GM19455 (cell line): ENCODE data around the gene GALP.
A peak's percentile ranks its signal among the peaks of the same experiment; 100 is the strongest.
"Not testable (repeated sequence)": the region's sequence is repeated elsewhere in the genome, so short reads cannot be mapped to it uniquely, and the experiment has no call there.

Experiments
- ATAC-seq: cut with Tn5 transposase; IDR thresholded peaks from one replicate; pipeline ENCODE4 v1.9.1; 2021; ENCODE audit not compliant: unreplicated experiment

Gene GALP

DNA sequence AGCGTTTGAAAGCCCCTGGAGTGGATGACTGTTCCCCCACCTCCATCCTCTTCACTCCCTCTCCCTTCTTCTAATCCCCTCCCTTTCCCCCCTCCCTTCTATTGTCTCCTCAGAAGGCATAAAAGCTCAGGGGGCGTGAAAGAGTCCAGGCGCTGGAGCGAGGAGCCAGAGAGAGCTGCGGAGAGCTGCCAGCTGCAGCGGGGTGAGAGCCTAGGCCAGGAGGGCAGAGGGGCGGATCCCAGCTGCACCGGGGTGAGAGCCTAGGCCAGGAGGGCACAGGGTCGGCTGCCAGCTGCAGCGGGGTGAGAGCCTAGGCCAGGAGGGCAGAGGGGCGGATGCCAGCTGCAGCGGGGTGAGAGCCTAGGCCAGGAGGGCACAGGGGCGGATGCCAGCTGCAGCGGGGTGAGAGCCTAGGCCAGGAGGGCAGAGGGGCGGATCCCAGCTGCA, at the start of gene GALP:
Gene GALP, plus strand, starts transcription at position 148 of the 447 bp plus-strand sequence. CDS start 1,101 bp downstream, outside the sequence.
- ATAC-seq: not testable (repeated sequence)

GRCh38 chr19:56126983-56127780, 48.6 kb upstream of the GALP start:
- ATAC-seq: no peak

GRCh38 chr19:56130006-56130405, 45.8 kb upstream of the GALP start:
- no peak for ATAC-seq

- ATAC-seq: no peak
These were observed 44.2 kb upstream of the GALP start for GRCh38 chr19:56131651-56132050.

DNA sequence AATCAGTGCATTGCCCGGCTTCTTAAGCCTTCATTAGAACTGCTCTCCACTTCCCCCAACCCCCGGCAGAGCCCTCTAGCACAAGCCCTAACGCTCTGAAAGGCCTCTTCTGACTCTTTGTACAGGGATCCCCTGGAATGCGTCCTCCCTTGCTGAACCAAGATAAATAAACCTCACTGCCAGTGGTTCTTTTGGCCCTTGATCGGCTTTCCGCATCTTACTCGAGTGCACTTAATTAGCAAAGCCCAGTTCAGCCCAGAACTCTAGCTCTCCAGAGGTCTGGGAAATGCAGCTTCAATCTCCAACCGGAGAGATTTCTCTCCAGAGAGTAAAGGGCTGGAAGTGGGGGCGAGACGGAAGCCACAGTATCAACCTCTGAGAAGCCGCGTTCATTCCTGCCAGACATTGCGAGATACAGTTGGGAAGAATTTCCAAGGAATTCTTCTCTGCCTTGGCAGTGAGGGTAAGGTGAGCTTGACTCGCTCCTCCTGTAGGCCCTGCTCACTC, 43.4 kb upstream of the GALP start:
- ATAC-seq: no peak

DNA sequence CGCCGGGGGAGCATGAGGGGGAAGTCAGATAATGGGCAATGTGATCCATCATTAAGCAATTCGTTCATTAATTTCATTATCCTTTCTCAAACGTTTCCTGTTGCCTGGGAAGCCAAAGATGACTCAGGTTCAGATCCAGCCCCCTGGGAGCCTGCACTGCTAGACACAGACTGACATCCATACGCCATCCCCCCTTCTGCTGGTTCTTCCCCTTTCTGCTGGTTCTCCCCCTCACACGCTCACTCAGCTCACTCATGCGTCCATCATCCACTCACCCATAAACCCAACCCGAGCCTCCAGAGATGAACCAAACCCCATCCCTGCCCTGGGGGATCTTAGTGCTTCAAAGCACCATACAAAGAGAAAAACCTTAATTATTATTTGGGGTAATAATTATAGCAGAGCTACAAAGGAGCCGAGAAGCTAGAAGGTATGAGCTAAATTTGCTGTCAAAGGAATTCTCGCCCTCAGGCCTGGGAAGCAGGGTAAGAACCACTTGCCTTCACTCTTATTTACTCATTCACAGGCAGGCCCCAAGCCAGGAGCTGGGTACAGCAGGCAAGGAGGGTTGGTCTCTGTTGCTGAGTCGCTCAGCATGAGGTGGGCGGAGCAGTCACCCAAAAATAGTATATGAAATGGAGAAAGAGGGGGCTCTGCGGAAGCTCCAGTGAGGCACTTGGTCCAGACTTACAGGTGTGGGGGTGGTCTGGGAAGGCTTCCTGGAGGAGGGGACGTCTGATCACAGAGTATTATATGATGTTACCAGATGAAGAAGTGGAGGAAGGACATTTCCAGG, 41.8 kb upstream of the GALP start:
- ATAC-seq: no peak

DNA sequence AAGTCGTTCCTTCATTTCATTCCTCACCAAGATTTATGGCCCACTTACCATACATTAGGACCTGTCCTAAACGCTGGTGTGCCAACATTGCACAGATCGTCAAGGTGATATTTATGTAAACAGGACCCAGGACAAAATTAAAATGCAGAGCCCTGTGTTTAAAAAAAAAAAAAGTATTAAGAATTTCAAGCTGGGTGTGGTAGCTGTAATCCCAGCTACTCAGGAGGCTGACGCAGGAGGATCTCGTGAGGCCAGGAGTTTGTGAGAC, 41.2 kb upstream of the GALP start:
- no peak for ATAC-seq

DNA sequence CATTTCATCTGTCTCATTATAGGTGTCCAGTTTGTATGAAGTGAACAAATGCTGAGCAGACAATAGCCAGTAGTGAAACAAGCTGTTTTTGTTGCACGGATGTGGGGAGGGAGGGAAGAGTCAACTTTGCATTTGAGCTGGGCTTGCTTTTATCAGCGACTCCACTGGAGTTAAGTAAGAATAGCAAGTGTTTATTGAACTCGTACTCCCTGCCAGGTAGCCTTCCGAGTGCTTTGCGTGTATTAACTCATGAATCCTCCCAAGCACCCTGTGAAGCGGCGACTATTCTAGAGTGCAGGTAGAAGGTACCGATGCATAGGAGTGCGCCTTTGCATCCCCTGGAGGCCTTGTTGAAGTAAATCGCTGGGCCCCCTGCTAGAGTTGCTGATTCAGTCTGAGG, 39.4 kb upstream of the GALP start:
- no peak for ATAC-seq

DNA sequence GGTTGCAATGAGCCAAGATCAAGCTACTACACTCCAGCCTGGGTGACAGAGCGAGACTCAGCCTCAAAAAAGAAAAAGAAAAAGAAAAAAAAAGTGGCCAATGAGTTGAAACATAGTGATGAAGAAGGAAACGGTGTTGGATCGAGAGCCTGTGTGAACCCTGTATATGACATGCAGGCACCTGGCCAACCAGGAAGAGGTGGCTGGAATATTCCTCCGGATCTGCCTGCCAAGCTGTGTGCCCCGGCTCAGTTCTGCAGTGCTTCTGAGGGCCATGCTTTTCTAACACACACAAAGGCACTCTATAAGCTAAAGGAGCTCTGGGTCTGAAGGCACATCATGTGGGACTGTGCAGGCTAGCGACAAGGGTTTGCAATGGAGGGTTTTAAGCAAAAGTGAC, 38.4 kb upstream of the GALP start:
- no peak for ATAC-seq

DNA sequence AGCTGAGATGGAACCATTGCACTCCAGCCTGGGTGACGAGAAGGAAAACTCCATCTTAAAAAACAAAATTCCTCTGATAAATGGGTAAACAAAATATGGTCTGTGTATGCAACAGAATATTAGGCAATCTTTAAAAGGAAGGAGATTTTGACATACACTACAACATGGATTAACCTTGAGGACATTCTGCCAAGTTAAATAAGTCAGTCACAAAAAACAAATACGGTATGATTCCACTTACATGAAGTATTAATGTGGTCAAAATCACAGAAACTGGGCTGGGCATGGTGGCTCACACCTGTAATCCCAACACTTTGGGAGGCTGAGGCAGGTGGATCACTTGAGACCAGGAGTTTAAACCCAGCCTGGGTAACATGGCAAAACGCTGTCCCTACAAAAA, 37.7 kb upstream of the GALP start:
- no peak for ATAC-seq

DNA sequence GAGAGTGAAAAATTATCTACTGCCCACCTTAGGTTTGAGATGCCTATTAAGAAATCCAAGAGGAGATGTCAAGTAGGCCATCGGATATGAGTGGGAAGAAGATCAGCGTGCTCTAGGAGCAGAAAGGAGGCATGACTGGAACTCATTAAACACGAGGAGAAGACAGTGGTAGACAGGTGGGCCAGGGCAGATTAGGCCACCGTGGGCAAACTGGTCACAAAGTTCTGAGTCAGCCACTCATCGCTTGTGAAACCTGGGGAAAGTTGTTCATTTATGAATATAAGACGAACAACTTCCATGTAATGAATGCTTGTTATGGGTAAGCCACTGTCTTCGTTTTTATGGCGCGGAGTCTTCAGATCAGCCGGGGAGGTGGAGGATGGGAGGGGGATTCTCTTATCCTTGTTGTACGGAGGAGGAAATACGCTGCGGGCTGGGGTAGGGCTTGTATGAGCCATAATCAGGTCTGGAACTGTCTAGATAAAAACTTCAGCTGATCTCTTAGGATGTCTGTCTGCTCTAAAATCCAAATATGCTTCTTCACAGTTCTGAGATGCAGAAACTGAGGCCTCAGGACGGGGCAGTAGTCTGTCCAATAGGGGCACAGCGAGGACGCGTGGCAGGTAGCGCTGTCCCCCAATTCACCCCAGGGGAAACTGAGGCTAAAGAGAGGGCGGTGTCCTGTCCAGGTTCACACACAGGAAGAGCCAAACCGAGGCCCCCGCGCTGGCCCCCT, 35.8 kb upstream of the GALP start:
- no peak for ATAC-seq

- peak; percentile 90 for ATAC-seq
These were observed 35.0 kb upstream of the GALP start, which contains the start of gene ZNF444 for GRCh38 chr19:56140583-56141416. Gene ZNF444 (plus strand): TSS chr19:56141287. CDS start chr19:56146912, 5,625 bp downstream.

DNA sequence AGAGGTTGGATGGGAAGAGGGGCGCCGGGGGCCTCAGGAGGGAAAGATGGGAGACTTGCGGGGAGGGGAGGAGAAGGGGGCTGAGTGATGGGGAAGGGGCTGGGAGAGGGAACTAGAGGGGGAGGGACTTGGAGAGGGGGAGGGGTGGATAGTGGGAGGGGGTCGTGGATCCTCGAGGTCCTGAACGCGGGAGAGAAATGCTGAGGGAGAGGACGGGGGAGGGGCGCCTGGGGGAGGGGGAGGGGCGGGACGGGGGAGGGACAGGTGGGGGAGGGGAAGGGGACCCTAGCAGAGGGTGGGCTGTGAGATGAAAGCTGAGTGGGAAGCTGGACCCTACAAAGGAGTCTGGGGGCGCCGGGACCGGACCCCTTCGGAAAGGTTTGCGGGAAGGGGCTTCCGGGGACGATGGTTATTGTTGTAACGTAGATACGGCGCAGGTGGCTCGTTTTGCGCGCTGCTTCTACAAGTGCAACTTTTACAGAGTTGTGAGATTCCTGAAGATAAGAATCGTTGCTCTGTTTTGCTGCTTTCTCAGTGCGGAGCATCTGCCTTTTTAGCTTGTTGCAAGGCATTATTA, 34.3 kb upstream of the GALP start:
- ATAC-seq: no peak

DNA sequence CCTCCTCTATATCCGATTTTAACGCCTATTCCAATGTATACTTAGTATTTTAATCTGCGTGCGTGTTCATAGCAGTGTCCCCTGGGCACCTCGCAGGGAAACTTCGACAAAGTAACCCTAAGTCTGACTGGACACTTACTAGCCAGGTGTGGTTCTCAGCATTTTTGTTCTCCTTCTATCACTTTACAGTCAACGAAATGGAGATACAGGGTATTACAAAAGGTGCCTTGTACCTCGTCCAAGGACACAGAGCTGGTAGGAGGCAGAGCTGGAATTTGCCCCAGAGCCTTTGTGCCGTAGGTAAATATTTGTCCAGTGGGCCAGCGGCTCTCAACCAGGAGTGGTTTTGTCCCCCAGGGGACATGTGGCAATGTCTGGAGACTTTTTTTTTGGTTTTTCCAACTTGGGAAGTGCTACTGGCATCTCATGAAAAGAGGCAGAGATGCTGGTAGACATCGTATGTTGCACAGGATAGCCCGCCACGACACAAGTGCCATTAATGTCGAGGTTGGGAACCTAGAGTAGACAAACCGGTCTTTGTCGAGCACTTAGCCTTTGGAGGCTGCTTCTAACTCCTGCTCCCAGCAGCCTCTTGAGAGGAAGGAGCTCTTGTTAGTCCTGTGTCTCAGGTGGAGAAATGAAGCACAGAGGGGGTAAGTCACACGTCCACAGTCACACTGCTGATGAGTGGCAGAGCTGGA, 33.6 kb upstream of the GALP start:
- ATAC-seq: no peak

GRCh38 chr19:56142897-56143434, 32.8 kb upstream of the GALP start:
- ATAC-seq: no peak

DNA sequence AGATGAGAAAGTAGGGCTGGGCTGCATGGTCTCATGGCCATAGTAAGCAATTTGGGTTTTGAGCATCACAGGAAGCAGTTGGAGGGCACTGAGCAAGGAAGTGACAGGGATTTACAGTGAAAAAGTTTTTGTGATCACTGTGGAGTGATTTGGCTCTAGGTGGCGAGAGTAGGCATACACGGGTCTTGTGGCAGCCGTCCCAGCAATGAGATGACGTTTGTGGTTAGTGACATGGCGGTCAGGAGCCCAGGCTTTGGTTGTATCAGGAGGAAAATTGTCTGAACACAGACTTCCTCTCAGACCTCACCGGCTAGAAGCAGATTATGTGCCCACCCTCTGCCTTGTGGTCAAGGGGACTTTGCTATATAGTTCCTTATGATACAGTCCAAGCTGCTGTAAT, 31.4 kb upstream of the GALP start:
- no peak for ATAC-seq

- ATAC-seq: no peak
These were observed 31.0 kb upstream of the GALP start for GRCh38 chr19:56144831-56145230.

DNA sequence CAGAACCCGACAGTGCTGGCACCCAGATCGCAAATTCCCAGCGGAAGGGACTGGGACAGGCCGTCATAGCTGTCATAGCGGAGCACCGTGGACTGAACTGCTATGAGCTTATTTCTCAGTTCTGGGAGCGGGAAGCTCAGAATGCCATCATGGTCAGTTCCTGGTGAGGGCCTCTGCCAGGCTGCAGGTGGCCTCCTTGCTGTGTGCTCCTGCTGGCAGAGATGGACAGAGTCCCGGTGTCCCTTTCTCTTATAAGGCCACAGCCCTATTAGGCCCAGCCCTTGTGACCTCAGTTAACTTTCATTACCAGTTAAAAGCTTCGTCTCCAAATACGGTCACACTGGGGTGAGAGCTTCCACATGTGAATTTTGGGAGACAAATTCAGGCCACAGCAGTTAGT, 30.1 kb upstream of the GALP start:
- ATAC-seq: no peak

GRCh38 chr19:56146904-56147303, 28.9 kb upstream of the GALP start:
- no peak for ATAC-seq
